ENCODE data around the gene PRXL2B.

The PRXL2B gene

DNA sequence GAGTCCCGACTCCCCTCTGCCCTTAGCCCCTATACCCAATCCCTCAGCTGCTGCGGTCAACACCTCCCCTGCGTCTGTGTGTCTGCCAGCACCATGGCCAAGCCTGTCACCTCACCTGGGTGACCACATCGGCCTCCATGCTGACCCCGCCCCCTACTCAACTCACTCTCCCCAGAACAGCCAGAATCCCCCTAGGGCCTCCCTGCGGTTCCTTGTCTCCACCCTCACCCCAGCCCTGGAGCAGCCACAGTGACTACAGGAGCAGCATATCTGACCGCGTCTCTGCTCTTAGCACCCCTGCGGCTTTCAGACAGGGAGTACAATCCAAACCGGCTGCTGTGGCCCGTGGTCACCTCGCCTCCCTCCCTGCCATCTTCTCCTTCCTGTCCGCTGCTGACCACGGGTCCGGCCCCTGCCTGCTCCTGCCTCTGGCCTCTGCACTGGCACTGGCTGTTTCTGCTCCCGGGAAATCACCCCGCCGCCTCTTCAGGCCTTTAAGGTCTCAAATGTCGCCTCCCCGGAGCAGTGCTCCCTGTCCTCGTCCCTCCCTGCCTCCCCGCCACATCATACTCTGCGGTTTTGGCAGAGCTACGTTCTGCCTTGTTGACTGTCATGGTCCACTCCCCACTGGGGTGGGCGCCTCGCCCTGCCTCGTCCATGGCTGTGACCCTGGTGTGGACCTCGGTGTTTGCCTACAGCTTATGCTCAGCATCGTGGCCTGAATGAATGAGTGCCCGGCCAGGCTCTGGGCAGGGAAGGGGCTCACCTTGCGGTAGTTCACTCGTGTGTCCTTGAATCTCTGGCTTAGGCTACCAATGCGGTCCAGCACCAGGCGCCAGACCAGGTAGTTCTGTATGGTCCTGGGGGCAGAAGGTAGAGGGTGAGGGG lies 11.1 kb downstream of the PRXL2B start:
- no peak for DNase-seq (ENCODE audit: low spot score)

DNA sequence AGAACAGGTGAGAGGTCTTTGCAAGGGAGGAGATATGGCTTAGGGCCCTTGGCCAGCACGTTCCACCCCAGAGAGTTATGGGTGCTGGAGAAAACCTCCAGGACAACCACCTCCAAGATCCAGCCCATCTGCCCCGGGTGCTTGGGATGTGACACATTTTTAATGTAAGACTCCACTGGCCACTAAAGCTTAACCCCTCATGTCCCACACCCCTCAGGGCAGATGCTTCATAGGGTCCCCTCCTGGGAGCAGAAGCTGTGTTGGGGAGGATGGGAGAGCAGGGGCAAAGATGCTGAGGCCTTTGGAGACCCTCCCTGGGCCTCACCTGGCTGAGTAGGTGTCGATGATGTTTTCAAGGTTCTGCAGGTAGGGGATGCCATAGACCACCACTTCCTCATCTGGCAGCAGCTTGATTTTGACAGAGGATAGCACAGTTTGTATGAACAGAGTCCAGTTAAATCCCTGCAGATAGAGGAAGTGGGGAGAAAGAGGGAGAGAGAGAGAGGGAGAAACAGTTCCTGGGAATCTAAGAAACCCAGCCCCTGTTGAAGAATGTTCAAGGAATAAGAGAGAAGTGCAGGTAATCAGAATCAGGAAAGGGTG lies 11.9 kb downstream of the PRXL2B start:
- no peak for DNase-seq (ENCODE audit: low spot score)

DNA sequence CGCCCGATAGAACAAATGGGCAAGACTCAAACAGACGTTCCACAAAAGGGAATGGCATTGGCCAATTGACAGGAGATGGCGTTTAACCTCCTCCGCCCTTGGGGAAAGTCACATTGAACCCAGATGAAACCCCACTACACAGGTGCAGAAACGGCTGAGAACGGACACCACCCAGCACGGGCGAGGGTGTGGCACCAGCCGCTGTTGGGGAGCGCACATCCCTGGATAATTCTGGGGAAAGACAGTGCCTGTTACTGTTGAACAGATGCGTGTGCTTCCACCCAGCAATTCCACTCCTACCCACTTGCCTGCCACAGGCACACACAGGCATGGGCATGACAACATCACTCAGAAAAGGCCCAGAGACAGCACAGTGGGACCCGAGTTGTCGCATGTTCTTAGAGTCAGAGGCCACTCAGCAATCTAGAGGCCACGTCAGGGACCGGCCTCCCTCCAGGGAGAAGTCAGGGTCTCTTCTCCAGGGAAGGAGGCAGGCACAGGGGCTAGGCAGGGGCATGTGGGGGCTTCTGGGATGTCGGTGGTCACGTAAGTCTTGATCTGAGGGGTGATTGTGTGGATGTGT lies 15.2 kb downstream of the PRXL2B start:
- DNase-seq (ENCODE audit: low spot score): no peak

DNA sequence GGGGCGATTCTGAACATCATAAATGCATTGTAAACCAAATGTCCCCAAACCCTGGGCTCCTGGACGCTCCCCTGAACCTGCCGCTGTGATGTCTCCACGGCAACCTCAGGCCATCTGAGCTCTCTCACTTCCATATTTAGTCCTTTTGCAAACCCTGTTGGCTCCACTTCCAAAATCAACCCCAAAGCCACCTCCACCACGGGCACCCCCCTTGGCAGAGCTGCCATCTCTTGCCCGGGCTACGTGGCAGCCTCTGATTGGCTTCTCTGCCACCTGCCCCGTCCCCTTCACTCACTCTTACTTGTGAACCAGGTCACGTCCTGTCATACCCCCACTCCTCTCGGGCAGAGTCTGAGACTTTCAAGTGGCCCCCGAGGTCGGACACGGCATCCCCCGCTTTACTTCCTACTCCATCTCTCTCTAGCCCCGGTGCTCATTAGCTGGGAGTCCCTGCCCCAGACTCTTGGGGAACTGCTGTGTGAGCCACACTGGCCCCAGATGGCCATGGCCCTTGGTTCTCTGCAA lies 15.8 kb downstream of the PRXL2B start:
- no peak for DNase-seq (ENCODE audit: low spot score)

DNA sequence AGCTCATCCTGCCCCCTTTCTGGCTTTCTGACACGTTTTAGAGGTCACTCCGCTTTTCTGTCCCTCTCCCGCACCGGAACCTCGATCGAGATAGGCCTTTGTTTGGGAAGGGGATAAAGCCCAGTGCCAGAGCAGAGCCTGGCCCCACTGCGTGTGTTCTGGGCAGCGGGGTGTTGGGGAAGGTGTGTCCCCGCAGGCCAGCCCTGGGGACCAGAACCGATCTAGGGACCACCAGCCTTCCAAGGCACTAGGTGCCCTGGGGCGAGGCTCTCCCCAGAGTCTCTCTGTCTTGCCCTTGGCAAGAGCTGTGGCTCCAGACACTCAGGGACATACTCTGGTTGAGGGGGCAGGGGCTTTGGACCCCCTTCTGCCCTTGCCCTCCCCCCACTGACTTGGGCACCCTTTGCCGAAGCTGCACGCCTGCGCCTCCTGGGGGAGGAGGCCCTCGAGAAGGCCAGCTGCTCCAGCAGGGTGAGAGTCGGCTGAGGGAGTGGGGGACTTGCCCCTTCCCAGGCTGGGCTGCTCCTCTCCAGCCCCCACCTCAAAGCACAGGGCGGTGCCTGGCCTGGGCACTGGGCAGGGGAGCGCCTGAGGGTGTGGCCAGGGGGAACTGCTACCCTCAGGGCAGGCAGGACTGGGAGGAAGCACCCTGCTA lies 16.4 kb downstream of the PRXL2B start:
- no peak for DNase-seq (ENCODE audit: low spot score)

DNA sequence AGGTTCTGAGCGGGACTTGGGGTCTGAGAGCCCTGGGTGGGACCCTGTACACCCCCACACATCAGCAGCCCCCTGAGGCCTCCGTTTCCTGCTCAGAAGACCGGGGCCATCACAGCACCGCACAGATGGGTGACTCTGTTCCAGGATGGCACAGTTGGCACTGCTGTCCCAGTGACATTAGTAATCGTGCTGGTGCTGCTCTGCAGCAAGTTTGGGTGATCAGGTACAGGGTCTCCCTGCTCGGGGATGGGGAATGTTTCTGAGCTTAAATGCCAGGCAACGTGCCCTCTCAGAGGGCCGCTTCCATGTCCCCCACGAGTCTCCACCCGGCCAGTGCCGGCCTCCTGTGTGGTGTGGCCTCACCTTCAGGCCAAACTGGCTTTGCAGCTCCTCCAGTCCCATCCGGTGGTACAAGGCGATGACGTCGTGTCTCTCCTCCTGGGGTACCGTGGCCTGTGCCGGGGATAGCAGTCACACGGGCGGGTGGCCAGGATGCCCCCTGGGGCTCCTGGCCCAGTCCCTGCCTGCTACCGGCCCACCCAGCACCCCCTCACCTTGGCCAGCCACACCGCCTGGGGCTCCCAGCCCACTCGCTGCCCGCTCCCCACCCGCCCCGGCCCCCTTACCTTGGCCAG lies 17.1 kb downstream of the PRXL2B start:
- no peak for DNase-seq (ENCODE audit: low spot score)

DNA sequence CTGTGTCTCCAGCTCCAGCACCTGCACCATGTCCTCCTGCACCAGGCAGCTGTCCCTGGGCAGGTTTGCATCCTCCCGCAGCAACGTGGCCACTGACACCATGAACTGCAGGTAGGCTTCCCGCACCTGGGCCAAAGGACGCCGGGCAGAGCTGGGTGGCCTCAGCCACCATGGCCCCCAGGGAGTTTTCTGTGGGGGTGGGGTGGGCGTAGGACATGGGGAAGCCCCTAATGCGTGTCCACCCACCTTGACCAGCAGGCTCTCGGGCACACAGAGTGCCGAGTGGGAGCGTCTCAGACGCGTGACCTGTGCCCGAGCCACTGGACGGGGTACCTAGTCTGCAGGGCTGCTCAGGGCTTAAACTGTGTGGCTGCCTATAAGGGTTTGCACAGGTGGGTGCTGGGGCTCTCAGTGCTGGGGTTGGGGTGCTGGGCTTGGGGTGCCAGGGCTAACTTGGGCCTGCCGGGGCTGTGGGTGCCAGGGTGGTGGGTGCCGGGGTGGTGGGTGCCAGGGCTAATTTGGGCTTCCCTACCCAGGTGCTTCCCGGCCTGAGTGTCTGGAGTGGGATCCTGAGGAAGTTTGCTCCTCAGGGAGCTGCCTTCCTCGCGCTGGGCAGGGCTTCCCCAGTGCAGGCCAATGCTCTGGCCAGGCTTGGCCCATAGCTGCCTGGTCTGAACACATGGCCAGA lies 17.7 kb downstream of the PRXL2B start:
- DNase-seq (ENCODE audit: low spot score): no peak

DNA sequence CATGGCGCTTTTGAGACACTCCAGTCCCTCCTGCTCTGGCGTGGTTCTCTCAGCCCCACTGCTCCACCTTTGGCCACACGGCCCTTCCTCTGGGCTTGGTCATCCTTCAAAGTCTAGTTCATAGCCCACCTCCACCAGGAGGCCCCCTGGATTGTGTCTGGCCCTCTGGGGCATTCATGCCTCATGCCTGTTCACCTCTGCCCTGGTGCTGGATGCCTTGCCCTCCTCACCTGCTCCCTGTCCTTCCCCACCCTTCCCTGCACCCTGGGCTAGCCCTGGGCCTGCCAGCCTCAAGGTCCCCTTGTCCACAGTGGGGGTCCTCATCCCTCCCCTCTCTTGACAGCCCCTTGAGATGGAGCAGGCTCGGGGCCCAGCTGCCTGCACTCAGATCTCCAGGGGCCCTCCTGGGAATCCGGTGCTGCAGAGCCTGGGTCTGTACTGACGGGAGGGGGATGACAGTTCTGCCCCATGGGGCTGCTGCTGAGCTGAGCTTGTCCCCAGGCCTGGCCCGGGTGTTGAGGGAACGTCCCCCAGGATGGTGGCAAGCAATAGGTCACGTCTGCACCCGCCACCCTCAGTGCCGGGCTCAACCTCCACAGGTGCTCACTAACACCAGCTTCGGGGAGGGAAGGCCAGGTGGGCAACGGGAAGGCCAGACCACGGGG lies 18.4 kb downstream of the PRXL2B start:
- DNase-seq (ENCODE audit: low spot score): no peak

DNA sequence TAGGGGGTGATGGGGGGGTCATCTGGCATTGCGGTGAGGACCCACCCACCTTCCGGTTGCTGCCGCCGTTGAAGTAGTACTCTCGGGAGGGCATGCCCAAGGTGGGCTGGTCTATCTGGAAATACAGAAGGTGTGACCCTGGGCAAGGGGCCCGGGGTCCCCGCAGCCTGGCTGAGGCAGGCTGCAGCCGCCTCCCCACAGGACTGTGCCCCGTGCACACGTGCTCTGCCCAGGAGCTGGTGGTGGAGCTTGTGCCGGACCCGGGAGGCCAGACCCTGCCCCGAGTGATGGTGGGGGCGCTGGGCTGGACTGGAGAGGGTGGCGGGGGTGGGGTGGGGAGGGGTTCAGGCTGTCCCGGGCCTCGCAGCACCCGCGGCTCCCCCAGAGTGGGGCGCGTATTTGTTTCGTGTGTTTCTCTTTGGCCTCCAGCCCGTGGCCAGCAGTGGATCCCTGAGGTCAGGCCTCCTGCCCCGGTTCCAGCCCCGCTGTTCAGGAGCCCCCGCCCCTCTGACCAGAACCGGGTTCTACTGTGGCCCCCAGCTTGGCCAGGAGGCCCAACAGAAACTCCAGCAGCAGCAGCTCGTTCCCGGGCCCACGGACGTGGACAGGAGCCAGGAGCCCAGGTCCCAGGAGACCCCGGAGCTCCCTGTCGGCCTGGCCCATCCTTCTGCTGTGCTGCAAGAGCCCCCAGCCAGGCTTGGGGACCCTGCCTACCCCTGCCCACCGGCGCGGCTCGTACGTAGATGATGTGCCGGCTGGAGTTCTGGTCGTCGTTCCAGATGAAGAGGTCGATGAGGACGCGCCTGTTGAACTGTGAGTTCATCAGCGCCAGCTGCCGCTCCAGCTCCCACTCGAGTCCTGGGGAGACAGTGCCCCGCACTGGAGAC lies 19.2 kb downstream of the PRXL2B start:
- DNase-seq (ENCODE audit: low spot score): no peak

DNA sequence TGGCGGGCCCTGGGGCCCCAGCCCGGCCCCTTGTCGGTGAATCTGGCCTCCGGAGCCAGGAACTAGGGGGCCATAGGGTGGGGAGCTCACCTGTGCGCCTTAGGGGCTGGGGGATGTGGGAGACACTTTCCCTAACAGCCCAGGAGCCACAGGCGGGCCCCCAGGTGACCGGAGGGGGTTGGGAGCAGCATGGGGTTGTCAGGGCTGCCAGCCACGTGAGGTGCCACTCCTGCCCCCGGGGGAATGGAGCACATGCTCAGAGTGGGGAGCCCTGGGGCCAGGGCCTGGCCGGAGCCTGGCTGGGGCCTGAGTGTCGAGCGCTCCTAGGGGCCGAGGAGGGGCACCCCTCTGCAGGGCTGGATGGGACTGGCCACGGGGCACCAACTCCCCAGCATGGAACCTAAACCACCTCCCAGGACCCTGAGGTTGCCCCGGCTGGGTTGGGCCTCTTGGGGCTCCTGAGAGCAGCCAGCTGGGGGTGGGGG lies 19.9 kb downstream of the PRXL2B start:
- DNase-seq (ENCODE audit: low spot score): no peak

DNA sequence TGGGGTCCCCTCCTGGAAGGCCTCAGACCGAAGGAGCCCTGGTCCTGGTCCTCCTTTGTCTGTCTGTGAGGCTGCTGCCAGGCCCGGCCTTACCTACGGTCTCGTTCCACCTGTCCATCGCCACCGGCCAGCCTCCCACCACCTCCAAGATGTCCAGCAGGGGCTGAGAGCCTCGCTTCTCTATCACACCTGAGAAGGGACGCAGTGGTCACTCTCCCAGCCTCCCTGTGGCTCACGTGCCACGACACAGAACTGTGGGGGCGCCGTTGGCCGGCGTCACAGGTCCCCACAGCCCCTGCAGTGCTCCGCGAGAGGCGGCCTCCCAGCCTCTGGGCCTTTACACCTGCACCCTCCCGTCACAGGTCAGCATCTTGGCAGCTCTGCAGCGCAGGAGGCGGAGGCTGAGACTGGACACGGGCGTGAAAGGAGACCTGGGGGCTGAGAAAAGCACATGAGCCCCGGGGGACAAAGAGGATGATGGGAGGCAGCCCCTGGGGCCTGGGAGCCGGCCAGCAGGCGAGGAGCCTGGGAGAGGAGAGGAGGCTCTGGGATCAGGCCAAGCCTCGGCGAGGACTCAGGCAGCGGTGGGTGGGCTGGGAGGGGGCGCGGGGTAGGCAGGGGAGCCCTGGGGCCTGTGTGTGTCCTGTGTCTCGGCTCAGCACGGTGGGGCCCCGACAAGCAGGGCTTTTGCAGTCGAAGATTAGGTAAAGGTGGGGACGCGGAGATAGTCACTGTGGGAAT lies 20.5 kb downstream of the PRXL2B start:
- DNase-seq (ENCODE audit: low spot score): no peak

DNA sequence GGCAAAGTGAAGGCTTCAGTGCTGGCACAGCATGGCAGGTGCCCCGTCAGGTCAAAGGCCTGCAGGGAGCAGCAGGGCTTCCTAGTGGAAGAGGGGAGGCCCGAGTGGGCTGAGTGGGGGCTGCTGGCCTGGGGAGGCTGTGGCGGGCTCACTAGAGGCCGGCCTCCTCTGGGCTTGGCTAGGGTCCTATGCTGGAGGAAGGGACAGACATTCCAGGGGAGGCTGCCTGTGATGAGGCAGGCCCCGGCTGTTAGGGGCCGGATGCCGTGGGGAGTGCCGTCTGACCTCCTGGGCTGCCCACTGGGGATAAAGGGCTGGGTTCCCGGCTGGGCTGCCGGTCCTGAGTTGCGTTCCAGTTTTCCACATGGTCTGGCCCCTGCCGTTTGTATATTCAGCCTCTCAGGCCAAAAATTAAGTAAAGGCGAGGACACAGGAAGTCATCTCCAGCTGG lies 21.1 kb downstream of the PRXL2B start:
- DNase-seq (ENCODE audit: low spot score): no peak

DNA sequence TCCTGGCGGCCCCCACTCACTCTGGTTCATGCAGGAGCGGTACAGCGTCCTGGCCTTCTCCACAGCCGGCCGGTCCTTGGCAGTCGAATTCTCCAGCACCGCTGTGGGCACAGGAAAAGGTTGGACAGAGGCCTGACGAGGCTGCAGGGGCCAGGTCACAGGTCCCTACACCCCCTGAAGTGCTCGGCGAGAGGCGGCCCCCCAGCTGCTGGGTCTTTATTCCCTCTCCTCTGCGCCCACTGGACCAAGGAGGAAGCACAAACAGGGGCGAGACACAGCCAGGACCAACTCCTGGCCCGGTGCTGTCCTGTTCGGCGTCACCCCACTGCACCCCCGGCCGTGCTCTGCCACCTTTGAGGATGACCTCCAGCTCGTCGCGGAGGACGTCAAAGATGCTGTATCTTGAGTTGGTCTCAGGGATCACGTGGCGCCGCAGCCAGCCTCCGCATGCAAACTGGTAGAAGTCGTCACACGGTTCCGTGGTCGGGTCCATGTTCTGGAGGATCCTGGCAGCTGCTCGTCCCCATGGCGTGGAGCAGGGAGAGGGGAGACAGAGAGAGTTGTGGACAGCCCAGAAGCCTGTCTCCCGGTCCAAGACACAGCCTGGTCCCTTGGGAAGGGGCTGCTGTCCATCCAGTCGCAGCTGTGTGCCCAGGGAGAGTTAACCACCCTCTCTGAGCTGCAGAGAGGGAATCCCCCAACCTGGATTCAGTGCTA lies 22.9 kb downstream of the PRXL2B start:
- no peak for DNase-seq (ENCODE audit: low spot score)

DNA sequence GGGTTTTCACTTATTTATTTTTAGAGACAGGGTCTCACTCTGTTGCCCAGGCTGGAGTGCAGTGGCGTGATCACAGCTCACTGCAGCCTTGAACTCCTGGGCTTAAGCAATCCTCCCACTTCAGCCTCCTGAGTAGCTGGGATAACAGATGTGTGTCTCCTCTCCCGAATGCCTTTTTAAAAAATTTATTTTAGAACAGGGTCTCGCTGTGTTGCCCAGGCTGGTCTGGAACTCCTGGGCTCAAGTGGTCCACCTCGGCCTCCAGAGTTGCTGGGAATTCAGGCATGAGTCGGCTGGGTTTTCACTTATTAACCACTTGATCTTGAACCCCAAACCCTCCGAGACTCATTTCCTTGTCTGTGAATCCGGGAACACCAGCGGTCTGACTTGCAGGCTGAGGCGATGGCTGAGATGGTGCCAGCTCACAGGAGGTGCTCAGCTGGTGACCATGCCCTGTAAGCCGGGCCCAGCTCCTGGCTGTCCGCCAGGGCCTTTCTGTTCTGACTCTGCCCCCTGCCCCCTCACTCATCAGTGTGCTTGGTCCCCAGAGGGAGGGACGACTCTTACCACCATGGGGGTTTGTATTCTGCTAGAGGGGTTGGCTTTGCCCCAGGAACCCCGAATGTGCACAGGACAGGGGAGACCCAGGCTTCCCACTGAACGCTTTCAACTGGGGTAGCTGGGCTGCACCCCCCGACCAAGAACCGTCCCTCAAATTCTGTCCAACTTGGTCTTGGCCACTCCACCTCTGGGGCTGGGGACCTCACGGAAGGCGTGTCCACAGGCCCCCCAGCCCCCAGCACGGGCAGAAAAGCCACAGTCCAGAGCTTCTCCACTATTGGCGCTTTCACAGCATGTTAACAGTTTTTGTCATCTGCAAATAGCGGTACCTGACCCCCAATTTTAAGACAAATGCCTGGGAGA lies 23.7 kb downstream of the PRXL2B start:
- no peak for DNase-seq (ENCODE audit: low spot score)

DNA sequence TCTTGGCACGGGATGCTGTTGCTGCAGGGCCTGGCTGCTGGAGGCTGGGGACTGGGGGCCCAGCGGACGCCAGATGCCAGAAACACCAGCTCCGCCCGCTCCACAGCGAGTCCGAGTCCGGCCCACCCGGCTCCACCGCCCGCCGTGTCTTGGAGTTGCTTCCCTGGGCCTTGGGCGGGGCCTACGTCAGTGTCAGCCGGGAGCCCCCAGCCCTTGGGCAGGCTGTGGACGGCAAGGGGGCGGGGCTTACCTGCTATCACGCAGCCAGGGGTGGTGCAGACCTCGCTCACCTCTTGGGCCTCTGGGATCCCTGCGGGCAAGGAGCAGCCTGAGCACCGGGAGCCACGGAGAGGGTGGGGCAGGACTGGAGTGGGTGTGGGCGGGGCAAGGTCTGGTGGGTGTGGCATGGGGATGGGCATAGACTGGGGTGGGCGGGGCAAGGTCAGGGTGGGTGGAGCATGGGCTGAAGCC lies 24.5 kb downstream of the PRXL2B start:
- no peak for DNase-seq (ENCODE audit: low spot score)

DNA sequence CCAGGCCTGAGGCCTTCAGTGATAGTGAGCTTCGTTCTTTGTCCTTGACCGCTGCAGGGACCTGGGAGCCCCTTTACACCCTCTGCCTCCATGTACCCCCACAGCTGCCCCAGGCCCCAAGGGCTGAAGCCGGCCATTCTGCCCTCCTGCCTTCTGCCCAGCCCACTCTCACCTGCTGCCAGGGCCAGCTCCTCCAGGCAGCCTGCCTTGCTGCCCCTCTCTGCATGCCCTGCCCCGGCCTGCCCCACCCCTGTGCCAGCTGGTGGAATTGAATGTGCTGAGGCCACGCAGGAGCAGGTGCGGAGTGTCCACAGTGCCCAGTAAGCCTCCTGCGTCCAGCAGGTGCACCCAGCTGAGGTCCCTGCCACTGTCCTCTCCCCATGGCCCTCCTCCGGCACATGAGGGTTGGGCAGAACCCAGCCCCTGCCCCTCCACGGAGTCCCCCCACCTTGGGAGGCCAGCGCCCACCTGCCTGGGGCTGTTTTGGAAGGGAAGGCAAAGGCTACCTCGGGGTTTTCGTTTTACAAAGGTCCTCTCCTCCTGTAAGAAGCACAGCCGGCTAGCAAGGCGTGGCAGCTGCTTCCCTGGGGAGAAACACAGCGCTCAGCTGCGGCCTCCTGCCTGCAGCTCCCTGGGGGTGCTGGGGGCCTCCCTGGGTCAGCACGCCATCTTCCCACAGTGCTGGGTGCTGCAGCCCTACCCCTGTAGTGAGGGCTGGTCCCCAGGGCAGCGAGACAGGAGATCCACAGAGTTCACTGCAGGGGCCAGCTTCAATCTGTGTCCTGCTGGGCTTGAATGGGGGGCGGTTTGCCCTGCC lies 25.3 kb downstream of the PRXL2B start:
- no peak for DNase-seq (ENCODE audit: low spot score)
